ENCODE data around the gene NHERF1.
A peak's percentile ranks its signal among the peaks of the same experiment; 100 is the strongest.

The NHERF1 gene

GRCh38 chr17:74749279-74750038 lies 1.0 kb downstream of the NHERF1 start:
- TF ChIP-seq, protein P1, sequence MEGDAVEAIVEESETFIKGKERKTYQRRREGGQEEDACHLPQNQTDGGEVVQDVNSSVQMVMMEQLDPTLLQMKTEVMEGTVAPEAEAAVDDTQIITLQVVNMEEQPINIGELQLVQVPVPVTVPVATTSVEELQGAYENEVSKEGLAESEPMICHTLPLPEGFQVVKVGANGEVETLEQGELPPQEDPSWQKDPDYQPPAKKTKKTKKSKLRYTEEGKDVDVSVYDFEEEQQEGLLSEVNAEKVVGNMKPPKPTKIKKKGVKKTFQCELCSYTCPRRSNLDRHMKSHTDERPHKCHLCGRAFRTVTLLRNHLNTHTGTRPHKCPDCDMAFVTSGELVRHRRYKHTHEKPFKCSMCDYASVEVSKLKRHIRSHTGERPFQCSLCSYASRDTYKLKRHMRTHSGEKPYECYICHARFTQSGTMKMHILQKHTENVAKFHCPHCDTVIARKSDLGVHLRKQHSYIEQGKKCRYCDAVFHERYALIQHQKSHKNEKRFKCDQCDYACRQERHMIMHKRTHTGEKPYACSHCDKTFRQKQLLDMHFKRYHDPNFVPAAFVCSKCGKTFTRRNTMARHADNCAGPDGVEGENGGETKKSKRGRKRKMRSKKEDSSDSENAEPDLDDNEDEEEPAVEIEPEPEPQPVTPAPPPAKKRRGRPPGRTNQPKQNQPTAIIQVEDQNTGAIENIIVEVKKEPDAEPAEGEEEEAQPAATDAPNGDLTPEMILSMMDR (conservative IDR thresholded peaks at IDR 0.05; ENCODE audit: low read depth, low read length): no peak
- no peak for DNase-seq (ENCODE audit: low read depth)
- H3K4me3 ChIP-seq (ENCODE audit: low read depth, low read length): peak overlapping the region; percentile 75

GRCh38 chr17:74750039-74750326 lies 1.6 kb downstream of the NHERF1 start:
- DNase-seq (ENCODE audit: low read depth): no peak
- H3K4me3 ChIP-seq (ENCODE audit: low read depth, low read length): peak overlapping the region; percentile 75
- TF ChIP-seq, protein P1 (conservative IDR thresholded peaks at IDR 0.05; ENCODE audit: low read depth, low read length): no peak

DNA sequence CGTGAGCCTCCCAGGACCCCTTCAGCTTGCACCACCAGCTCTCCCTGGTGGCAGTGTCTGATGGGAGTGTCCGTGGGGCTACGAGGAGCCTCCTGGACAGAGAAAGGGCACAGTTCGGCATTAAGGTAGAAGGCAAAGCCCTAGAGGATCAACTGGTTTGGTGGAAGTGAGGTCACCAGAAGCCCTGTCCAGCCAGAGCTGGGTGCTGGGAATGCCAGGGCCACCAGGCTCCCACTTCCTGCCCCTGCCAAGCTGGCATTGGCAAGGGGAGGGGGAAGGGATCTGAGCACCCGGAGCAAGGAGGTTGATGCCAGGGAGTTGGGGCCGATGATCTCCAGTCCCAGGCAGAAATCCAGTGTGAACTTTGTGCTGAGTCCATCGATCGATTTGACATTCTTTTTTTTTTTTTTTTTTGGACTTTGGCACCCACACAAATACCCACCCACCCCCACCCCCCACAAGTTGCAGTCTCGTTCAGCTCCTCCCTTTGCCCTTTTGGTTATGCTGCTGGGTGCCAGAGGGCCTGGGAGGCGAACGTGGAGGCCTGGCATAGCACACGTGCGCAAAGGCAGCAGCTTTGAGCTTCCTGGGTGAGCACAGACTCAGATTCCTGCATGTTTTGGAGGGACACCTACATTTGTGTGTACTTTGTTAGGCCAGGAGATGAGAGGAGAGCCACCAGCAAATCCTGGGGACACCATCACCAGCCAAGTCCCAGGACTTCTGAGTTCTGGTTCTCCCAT lies 2.1 kb downstream of the NHERF1 start:
- TF ChIP-seq, protein P1 (conservative IDR thresholded peaks at IDR 0.05; ENCODE audit: low read depth, low read length): no peak
- no peak for DNase-seq (ENCODE audit: low read depth)

GRCh38 chr17:74752415-74752814 lies 4.0 kb downstream of the NHERF1 start:
- no peak for DNase-seq (ENCODE audit: low read depth)
- TF ChIP-seq, protein P1 (conservative IDR thresholded peaks at IDR 0.05; ENCODE audit: low read depth, low read length): no peak
- H3K4me3 ChIP-seq (ENCODE audit: low read depth, low read length): no peak overlapping the region

More for the DNA sequence above, 2.1 kb downstream of the NHERF1 start:
- peak overlapping the region; percentile 75 for H3K4me3 ChIP-seq (ENCODE audit: low read depth, low read length)

DNA sequence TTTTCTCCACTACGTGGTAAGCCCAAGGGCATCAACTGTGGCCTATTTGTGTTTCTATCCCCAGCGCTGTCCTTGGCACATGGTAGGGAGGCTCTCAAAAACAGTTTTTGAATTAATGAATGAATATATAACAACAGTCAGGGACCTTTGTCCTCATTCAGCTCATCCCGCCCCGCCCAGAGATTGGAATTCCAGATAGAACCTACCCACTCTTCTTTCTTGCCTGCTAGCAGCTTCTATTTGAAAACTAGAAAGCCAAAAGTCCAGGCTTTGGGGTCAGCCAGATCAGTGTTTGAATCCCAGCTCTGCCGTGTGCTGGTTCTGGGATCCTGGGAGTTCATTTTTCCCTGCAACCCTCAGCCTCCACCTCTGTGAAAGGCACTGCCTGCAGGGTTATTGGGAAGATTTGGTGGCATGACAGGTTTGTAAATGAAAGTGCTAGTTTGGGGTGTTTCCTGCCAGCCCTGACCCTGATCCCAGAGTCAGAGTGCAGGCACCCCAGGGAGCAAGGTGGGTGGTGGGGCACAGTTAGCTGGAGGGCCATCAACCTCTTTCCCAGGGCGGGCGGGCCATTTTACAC lies 4.5 kb downstream of the NHERF1 start:
- no peak overlapping the region for H3K4me3 ChIP-seq (ENCODE audit: low read depth, low read length)
- TF ChIP-seq, protein P1 (conservative IDR thresholded peaks at IDR 0.05; ENCODE audit: low read depth, low read length): no peak
- no peak for DNase-seq (ENCODE audit: low read depth)

DNA sequence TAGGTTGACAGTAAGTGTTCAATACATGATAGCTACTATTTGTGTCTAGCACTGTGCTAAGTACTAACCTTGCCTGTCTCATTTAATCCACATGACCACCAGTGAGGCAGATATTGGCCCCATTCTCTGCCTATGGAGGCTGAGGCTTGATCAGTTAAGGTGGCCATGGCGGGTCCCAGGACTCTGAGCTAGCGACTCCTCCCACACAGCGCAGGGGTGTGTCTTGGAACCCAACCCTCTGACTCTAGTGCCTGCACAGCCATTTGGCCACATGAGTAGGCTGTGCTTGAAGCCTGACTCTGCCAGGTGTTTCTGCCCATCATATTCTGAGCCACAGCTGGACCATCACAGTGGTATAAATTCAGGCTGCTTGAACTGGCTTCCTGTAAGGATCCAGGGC lies 6.4 kb downstream of the NHERF1 start:
- no peak overlapping the region for H3K4me3 ChIP-seq (ENCODE audit: low read depth, low read length)
- TF ChIP-seq, protein P1 (conservative IDR thresholded peaks at IDR 0.05; ENCODE audit: low read depth, low read length): no peak
- DNase-seq (ENCODE audit: low read depth): no peak

All from choroid plexus epithelial cell (primary cell).